HepG2 (cell line): ENCODE data around the gene LIME1. TPM values are rescaled to one million over a fixed set of nuclear protein-coding genes. Genes with fewer than 3 reads are reported as not detected.
A peak's percentile ranks its signal among the peaks of the same experiment; 100 is the strongest.

Experiments
- ATAC-seq: fragments of 200-7000 bp; cut with Tn5 transposase; 3 replicates; pipeline ENCODE4 v1.9.1; 2020; ENCODE audit warnings: mild to moderate bottlenecking, moderate library complexity
- BruUV-seq: library from RNA; stranded (reverse); fragments of 400-500 nt; replicated peaks from 2 replicates; lab custom pipeline; 2021; lab: Mats Ljungman, UMichigan
- CTCF ChIA-PET: fragments of 300-600 bp; formaldehyde crosslinking; extraction: SDS; loops from one replicate; lab custom pipeline; 2021; ENCODE audit warnings: low total read pairs, inconsistent platforms, low intra/inter-chr PET ratio; lab: Yijun Ruan, JAX
- POLR2A ChIA-PET: fragments of 350-600 bp; sonication (Branson Sonifier 250); formaldehyde crosslinking; loops from one replicate; lab custom pipeline; 2020; ENCODE audit warnings: antibody characterized with exemption, inconsistent platforms; lab: Yijun Ruan, JAX
- DNase-seq: peaks from one replicate; pipeline ENCODE4 v3.0.0-alpha.2; 2015; ENCODE audit warnings: low spot score
- FAIRE-seq: peaks from 3 replicates; lab custom pipeline; 2011; peaks lifted over from hg19 to GRCh38; lab: Jason Lieb, UNC
- H2AFZ ChIP-seq: one replicate; pipeline ENCODE4 v1.6.1; 2011; ENCODE audit warnings: low read length, inconsistent platforms
- H3K27ac ChIP-seq: fragments of 300-600 bp; 3 replicates; pipeline ENCODE4 v1.8.0; 2011; ENCODE audit warnings: mixed run types, mild to moderate bottlenecking, mixed read lengths, low read length, inconsistent platforms; ENCODE audit not compliant: insufficient read depth; ENCODE audit errors: extremely low read length
- H3K27me3 ChIP-seq, 2 experiments: fragments of 200-600 bp in 1 of 2; 2 replicates in 1 of 2; 3 replicates in 1 of 2; pipeline versions ENCODE4 v1.6.0 to v1.8.0; 2011; ENCODE audit warnings: low read length in 2 of 2, mild to moderate bottlenecking in 2 of 2, moderate library complexity in 2 of 2, inconsistent platforms in 1 of 2; ENCODE audit not compliant: insufficient read depth in 2 of 2, control insufficient read depth in 1 of 2
- H3K36me3 ChIP-seq, 2 experiments: fragments of 200-600 bp in 1 of 2; replicated peaks in 1 of 2; 2 replicates in 1 of 2; 3 replicates in 1 of 2; pipeline versions ENCODE4 v1.5.1 to v1.8.0; 2011; ENCODE audit warnings: low read length in 2 of 2, inconsistent platforms in 1 of 2; ENCODE audit not compliant: insufficient read depth in 2 of 2, control insufficient read depth in 1 of 2
- H3K4me1 ChIP-seq: 2 replicates; pipeline ENCODE4 v1.5.1; 2012; ENCODE audit warnings: low read length, inconsistent platforms; ENCODE audit not compliant: insufficient read depth
- H3K4me2 ChIP-seq: 2 replicates; pipeline ENCODE4 v1.6.0; 2011; ENCODE audit warnings: low read depth, low read length, inconsistent platforms
- H3K4me3 ChIP-seq, 3 experiments: fragments of 200-600 bp in 1 of 3; sonication (generic), shearing (Covaris generic) in 1 of 3; replicated peaks in 1 of 3; 2 replicates each; pipeline ENCODE4 v1.5.1; 2011 to 2016; ENCODE audit warnings: low read length in 3 of 3, inconsistent platforms in 2 of 3, low read depth in 2 of 3, mild to moderate bottlenecking in 2 of 3, control low read depth in 1 of 3, mixed read lengths in 1 of 3; ENCODE audit not compliant: insufficient read depth in 1 of 3
- H3K79me2 ChIP-seq: one replicate; pipeline ENCODE4 v1.6.1; 2011; ENCODE audit warnings: low read length, inconsistent platforms; ENCODE audit not compliant: insufficient read depth
- H3K9ac ChIP-seq: 2 replicates; pipeline ENCODE4 v1.6.0; 2011; ENCODE audit warnings: mild to moderate bottlenecking, low read depth, low read length, inconsistent platforms; ENCODE audit not compliant: insufficient read depth
- H3K9me3 ChIP-seq: 2 replicates; pipeline ENCODE4 v1.5.1; 2012; ENCODE audit warnings: mild to moderate bottlenecking, low read length
- H4K20me1 ChIP-seq: 2 replicates; pipeline ENCODE4 v1.6.0; 2011; ENCODE audit warnings: inconsistent platforms, mild to moderate bottlenecking, low read length, moderate library complexity; ENCODE audit not compliant: insufficient read depth
- AGO2 ChIP-seq: fragments of 200-400 bp; formaldehyde crosslinking; optimal IDR thresholded peaks from 2 replicates; pipeline ENCODE3; 2017; ENCODE audit warnings: mild to moderate bottlenecking, low read depth, low read length, moderate library complexity
- HNF1A ChIP-seq, 2 experiments: sonication (generic) in 1 of 2; formaldehyde crosslinking in 1 of 2; IDR thresholded peaks; 2 replicates each; pipeline versions ENCODE4 v1.4.0 to v1.6.1; 2016 to 2020; ENCODE audit warnings: borderline replicate concordance in 1 of 2, low read depth in 1 of 2, mild to moderate bottlenecking in 1 of 2, missing genetic modification reagents in 1 of 2
- KAT8 ChIP-seq: IDR thresholded peaks from 2 replicates; pipeline ENCODE4 v1.6.1; 2016; ENCODE audit warnings: missing genetic modification reagents, missing compliant biosample characterization
- MYC ChIP-seq: sonication (generic); formaldehyde crosslinking; IDR thresholded peaks from 2 replicates; pipeline ENCODE4 v1.9.0; 2021; ENCODE audit warnings: missing genetic modification reagents, borderline replicate concordance
- RBFOX2 ChIP-seq: fragments of 200-400 bp; formaldehyde crosslinking; IDR thresholded peaks from 2 replicates; pipeline ENCODE4 v1.6.1; 2017; ENCODE audit warnings: low read depth, mild to moderate bottlenecking, low read length
- RFX5 ChIP-seq: IDR thresholded peaks from 2 replicates; pipeline ENCODE4 v1.6.1; 2011; ENCODE audit warnings: low read depth, low read length, improper control_type of control experiment
- TAF1 ChIP-seq: sonication (generic); formaldehyde crosslinking; IDR thresholded peaks from 2 replicates; pipeline ENCODE4 v1.4.0; 2020; ENCODE audit warnings: missing genetic modification reagents
- TBP ChIP-seq: sonication (generic); formaldehyde crosslinking; IDR thresholded peaks from 2 replicates; pipeline ENCODE4 v1.5.0; 2020; ENCODE audit warnings: missing genetic modification reagents
- ZFP91 ChIP-seq: sonication (generic); formaldehyde crosslinking; IDR thresholded peaks from 2 replicates; pipeline ENCODE4 v1.9.0; 2022; ENCODE audit warnings: missing genetic modification reagents, mild to moderate bottlenecking, borderline replicate concordance
- ZNF644 ChIP-seq: IDR thresholded peaks from 2 replicates; pipeline ENCODE4 v1.6.1; 2016; ENCODE audit warnings: low read depth
- ZNF800 ChIP-seq: sonication (generic); formaldehyde crosslinking; IDR thresholded peaks from 2 replicates; pipeline ENCODE4 v1.4.0; 2020; ENCODE audit warnings: missing genetic modification reagents
- WGBS: methylation state at CpG from one replicate; pipeline ENCODE4 v1.1.6; 2017; ENCODE audit warnings: low lambda C conversion rate; 5-methylcytosine and 5-hydroxymethylcytosine counted together
- in situ Hi-C: cut with HindIII; loops from 2 replicates; pipeline ENCODE4 v1.10.0; 2017; ENCODE audit warnings: low pct_unique_long_range_greater_than_20kb; ENCODE audit not compliant: extremely low pct_ligation_motif_present
- intact Hi-C: fragments of 100-400 bp; cut with micrococcal nuclease; formaldehyde crosslinking; loops from one replicate; pipeline ENCODE4 v1.10.0; 2022; ENCODE audit not compliant: unreplicated experiment
- polyA plus RNA-seq, 8 experiments: library from polyadenylated mRNA; depleted of rRNA in 3 of 8; stranded (reverse) in 7 of 8; unstranded in 1 of 8; fragments of >200 nt; fragmentation: Illumina TruSeq in 4 of 8; extraction: Trizol in 4 of 8; gene quantifications; 2 replicates each; pipeline versions ENCODE4 v1.2.1 to v1.2.3, GENCODE V29; 2011 to 2016; ENCODE audit warnings: low read depth in 4 of 8, missing spikeins in 1 of 8, mixed read lengths in 1 of 8; ENCODE audit not compliant: insufficient read depth in 1 of 8
- total RNA-seq, 5 experiments: library from RNA; depleted of rRNA; stranded (reverse); fragments of >200 nt; fragmentation: Illumina TruSeq; extraction: Trizol; gene quantifications; 2 replicates each; pipeline ENCODE4 v1.2.3, GENCODE V29; 2016; ENCODE audit warnings: low read depth in 1 of 5
- TF ChIP-seq, protein P1 (sequence below): sonication (generic); formaldehyde crosslinking; conservative IDR thresholded peaks from 2 replicates; pipeline ENCODE4 v1.8.1; 2023; ENCODE audit warnings: missing genetic modification reagents

LIME1 gene
- total and polyA plus RNA-seq, 2 of the 13 experiments (the other 11 are each of a cell fraction or from before 2014, with no cell fraction given): 13.0 to 61.5 TPM

GRCh38 chr20:63691711-63692435 is 44.6 kb upstream of the LIME1 start:
- TF ChIP-seq, protein P1, sequence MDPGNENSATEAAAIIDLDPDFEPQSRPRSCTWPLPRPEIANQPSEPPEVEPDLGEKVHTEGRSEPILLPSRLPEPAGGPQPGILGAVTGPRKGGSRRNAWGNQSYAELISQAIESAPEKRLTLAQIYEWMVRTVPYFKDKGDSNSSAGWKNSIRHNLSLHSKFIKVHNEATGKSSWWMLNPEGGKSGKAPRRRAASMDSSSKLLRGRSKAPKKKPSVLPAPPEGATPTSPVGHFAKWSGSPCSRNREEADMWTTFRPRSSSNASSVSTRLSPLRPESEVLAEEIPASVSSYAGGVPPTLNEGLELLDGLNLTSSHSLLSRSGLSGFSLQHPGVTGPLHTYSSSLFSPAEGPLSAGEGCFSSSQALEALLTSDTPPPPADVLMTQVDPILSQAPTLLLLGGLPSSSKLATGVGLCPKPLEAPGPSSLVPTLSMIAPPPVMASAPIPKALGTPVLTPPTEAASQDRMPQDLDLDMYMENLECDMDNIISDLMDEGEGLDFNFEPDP (CRISPR knock-in tag): no peak
- TF ChIP-seq AGO2 (peak; percentile 37), MYC (CRISPR knock-in tag) (0 out of 2 replicates have a peak, but pooled peaks have one; percentile 21), KAT8 (CRISPR knock-in tag) (no peak), ZFP91 (0 out of 2 replicates have a peak, but pooled peaks have one; percentile 9), HNF1A (IDR thresholded peaks at IDR 0.05; ENCODE audit: low read depth) (no peak), HNF1A (CRISPR knock-in tag; IDR thresholded peaks at IDR 0.05; ENCODE audit: borderline replicate concordance) (no peak), RBFOX2 (no peak), TBP (no peak), RFX5 (0 out of 2 replicates have a peak, but pooled peaks have one; percentile 12), TAF1 (no peak), ZNF800 (CRISPR knock-in tag) (no peak), ZNF644 (no peak)
- 93% methylated on average over 21 of the region's 21 CpGs for WGBS
- DNase-seq: no peak
- no peak overlapping the region for H3K4me3 ChIP-seq
- no peaks in the 10 kb centered on the region for H3K79me2 ChIP-seq
- ATAC-seq: no peak
- peaks cover 3 to 4% of the 10 kb centered on the region in 2 experiments; a peak in 3 of 5 replicates for H3K36me3 ChIP-seq
- CTCF ChIA-PET: no interaction called here
- no peak overlapping the region for H2AFZ ChIP-seq
- no peak for FAIRE-seq
- no peaks in the 10 kb centered on the region for H3K9me3 ChIP-seq
- intact Hi-C loops (no loop called here), in situ Hi-C loops (no loop called here)
- no peak overlapping the region for H3K4me2 ChIP-seq
- H3K9ac ChIP-seq: no peak overlapping the region
- no TSS peak for BruUV-seq
- no peak overlapping the region for H3K27ac ChIP-seq
- POLR2A ChIA-PET: interaction anchor here (1.0 kb wide), 1 partner anchor 34 kb away, joined by 3 read pairs; the partner anchor contains the start of gene RTEL1
- H3K4me1 ChIP-seq: peaks cover 10% of the 10 kb centered on the region
- no peaks in the 10 kb centered on the region for H3K27me3 ChIP-seq
- no peaks in the 10 kb centered on the region; the same call in 1 of the 2 replicates for H4K20me1 ChIP-seq
